Skeletal muscle satellite cell (primary cell): Measurements from ENCODE around the gene B3GLCT.

Experiments
- H3K27me3 ChIP-seq: 2 replicates; pipeline ENCODE4 v1.7.0; 2013; ENCODE audit warnings: low read length; ENCODE audit not compliant: control insufficient read depth, insufficient read depth
- H3K36me3 ChIP-seq: 2 replicates; pipeline ENCODE4 v1.7.0; 2013; ENCODE audit warnings: mild to moderate bottlenecking, control low read depth, low read length; ENCODE audit not compliant: insufficient read depth
- H3K4me1 ChIP-seq: 2 replicates; pipeline ENCODE4 v1.7.0; 2013; ENCODE audit warnings: low read length; ENCODE audit not compliant: control insufficient read depth, insufficient read depth
- H3K4me2 ChIP-seq: 2 replicates; pipeline ENCODE4 v1.7.0; 2013; ENCODE audit warnings: mild to moderate bottlenecking, low read length
- H3K4me3 ChIP-seq: 2 replicates; pipeline ENCODE4 v1.7.0; 2013; ENCODE audit warnings: low read length
- H3K9ac ChIP-seq: 2 replicates; pipeline ENCODE4 v1.7.0; 2013; ENCODE audit warnings: mild to moderate bottlenecking, low read depth, low read length, moderate library complexity
- H3K9me3 ChIP-seq: replicated peaks from 2 replicates; pipeline ENCODE4 v1.7.0; 2013; ENCODE audit warnings: mild to moderate bottlenecking, control low read depth, low read length

The B3GLCT gene

GRCh38 chr13:31356991-31357390 is 157.2 kb downstream of the B3GLCT start:
- Histone ChIP-seq H3K4me2 (no peak overlapping the region), H3K27me3 (peaks cover 37% of the 10 kb centered on the region), H3K36me3 (no peaks in the 10 kb centered on the region), H3K4me1 (no peaks in the 10 kb centered on the region), H3K9ac (no peak overlapping the region), H3K9me3 (peaks cover 2% of the 10 kb centered on the region), H3K4me3 (no peak overlapping the region)

GRCh38 chr13:31357581-31357980 is 157.8 kb downstream of the B3GLCT start:
- Histone ChIP-seq H3K36me3 (no peaks in the 10 kb centered on the region), H3K27me3 (peaks cover 31% of the 10 kb centered on the region), H3K4me2 (no peak overlapping the region), H3K4me1 (no peaks in the 10 kb centered on the region), H3K9ac (no peak overlapping the region), H3K9me3 (peaks cover 2% of the 10 kb centered on the region), H3K4me3 (no peak overlapping the region)

GRCh38 chr13:31361673-31362072 is 161.9 kb downstream of the B3GLCT start:
- no peak overlapping the region for H3K4me2 ChIP-seq
- peaks cover 25% of the 10 kb centered on the region for H3K27me3 ChIP-seq
- no peaks in the 10 kb centered on the region for H3K9me3 ChIP-seq
- H3K4me1 ChIP-seq: no peaks in the 10 kb centered on the region
- H3K4me3 ChIP-seq: no peak overlapping the region
- no peak overlapping the region for H3K9ac ChIP-seq
- no peaks in the 10 kb centered on the region for H3K36me3 ChIP-seq

GRCh38 chr13:31365630-31366029 is 165.9 kb downstream of the B3GLCT start:
- Histone ChIP-seq H3K27me3 (peaks cover 12% of the 10 kb centered on the region), H3K4me1 (no peaks in the 10 kb centered on the region), H3K36me3 (no peaks in the 10 kb centered on the region), H3K4me3 (no peak overlapping the region), H3K9me3 (no peaks in the 10 kb centered on the region), H3K4me2 (no peak overlapping the region), H3K9ac (no peak overlapping the region)

- Histone ChIP-seq H3K4me3 (no peak overlapping the region), H3K27me3 (peaks cover 22% of the 10 kb centered on the region), H3K36me3 (no peaks in the 10 kb centered on the region), H3K4me1 (no peaks in the 10 kb centered on the region), H3K4me2 (no peak overlapping the region), H3K9me3 (no peaks in the 10 kb centered on the region), H3K9ac (no peak overlapping the region)
These were observed 167.6 kb downstream of the B3GLCT start for GRCh38 chr13:31367410-31367809.

- Histone ChIP-seq H3K9ac (no peak overlapping the region), H3K4me1 (no peaks in the 10 kb centered on the region), H3K9me3 (no peaks in the 10 kb centered on the region), H3K36me3 (no peaks in the 10 kb centered on the region), H3K27me3 (peaks cover 35% of the 10 kb centered on the region), H3K4me3 (no peak overlapping the region), H3K4me2 (no peak overlapping the region)
These were observed 169.4 kb downstream of the B3GLCT start for GRCh38 chr13:31369213-31369612.

GRCh38 chr13:31372454-31372853 is 172.7 kb downstream of the B3GLCT start:
- Histone ChIP-seq H3K9me3 (no peaks in the 10 kb centered on the region), H3K4me1 (no peaks in the 10 kb centered on the region), H3K9ac (no peak overlapping the region), H3K27me3 (peaks cover 54% of the 10 kb centered on the region), H3K36me3 (no peaks in the 10 kb centered on the region), H3K4me3 (no peak overlapping the region), H3K4me2 (no peak overlapping the region)

- H3K4me2 ChIP-seq: no peak overlapping the region
- no peaks in the 10 kb centered on the region for H3K9me3 ChIP-seq
- H3K4me3 ChIP-seq: no peak overlapping the region
- H3K27me3 ChIP-seq: peaks cover 63% of the 10 kb centered on the region
- no peaks in the 10 kb centered on the region for H3K4me1 ChIP-seq
- no peak overlapping the region for H3K9ac ChIP-seq
- H3K36me3 ChIP-seq: no peaks in the 10 kb centered on the region
These were observed 174.9 kb downstream of the B3GLCT start for GRCh38 chr13:31374682-31375081.

DNA sequence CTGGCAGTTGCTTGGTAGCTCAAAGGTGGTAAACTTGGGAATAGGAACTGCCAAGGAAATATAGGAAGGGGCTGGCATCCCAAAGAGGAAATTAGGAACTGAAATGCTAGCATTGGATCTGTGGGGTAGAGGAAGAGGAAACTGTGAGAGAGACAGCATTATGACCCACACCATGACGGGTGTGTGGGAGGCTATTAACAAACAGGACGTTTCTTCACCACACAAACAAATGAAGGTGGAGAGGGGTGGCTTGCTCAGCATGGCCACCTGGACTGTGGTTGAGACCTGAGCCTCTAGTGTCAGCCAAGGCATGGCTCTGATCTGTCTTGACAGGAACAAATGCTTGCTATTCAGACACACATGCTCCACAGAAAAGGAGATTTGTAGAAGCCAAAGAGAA is 178.2 kb downstream of the B3GLCT start:
- Histone ChIP-seq H3K4me1 (no peaks in the 10 kb centered on the region), H3K27me3 (peaks cover 49% of the 10 kb centered on the region), H3K36me3 (no peaks in the 10 kb centered on the region), H3K9me3 (no peaks in the 10 kb centered on the region), H3K4me3 (no peak overlapping the region), H3K4me2 (no peak overlapping the region), H3K9ac (no peak overlapping the region)

- Histone ChIP-seq H3K4me2 (no peak overlapping the region), H3K36me3 (no peaks in the 10 kb centered on the region), H3K9ac (no peak overlapping the region), H3K4me3 (no peak overlapping the region), H3K9me3 (no peaks in the 10 kb centered on the region), H3K27me3 (peaks cover 31% of the 10 kb centered on the region), H3K4me1 (no peaks in the 10 kb centered on the region)
These were observed 180.9 kb downstream of the B3GLCT start for GRCh38 chr13:31380715-31381114.
